Limb (tissue), 2 donors: ENCODE measurements around the gene ASB5.
"Not testable (repeated sequence)": the region's sequence is repeated elsewhere in the genome, so short reads cannot be mapped to it uniquely, and the experiment has no call there.

Experiments
- DNase-seq, 2 donors: peaks; one replicate each; pipeline ENCODE4 v3.0.0-alpha.2; 2016; ENCODE audit errors: extremely low spot score in 2 of 2

ASB5 gene

DNA sequence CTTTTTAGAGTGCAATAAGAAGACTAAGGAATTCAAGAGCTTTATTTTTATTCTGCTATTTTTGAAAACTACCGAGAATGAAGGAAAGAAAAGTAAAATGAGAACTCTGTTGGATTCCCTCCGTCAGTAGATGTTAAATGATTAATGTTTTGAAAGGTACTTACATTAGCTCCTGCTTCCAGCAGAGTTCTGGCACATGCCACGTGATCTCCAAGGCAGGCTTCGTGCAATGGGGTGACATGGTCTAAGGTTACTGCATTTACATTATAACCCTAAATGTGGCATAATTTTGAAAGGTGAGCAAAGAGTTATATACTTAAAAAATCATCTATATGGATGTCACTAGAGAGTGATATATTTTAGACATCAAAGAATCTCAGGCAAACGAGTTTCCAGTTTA is 46.9 kb downstream of the ASB5 start:
- no peak for DNase-seq

DNA sequence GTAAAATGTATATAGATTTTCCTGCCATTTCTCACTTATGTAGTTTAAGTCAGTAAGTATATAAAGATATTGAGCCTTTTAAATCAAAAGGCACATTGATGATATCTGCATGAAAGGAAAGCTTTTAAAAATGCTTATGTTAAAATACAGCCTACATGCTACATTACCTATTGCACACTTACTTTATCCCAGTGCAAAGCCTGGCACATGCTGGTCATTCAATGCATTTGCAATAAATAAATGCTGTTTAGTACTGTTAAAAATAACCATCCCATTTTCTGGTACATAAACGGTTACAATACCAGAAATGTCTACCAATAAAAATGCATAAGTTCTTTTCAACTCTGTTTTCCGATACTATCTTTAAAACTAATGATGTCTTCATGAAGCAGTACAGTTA is 51.5 kb downstream of the ASB5 start:
- no peak for DNase-seq

DNA sequence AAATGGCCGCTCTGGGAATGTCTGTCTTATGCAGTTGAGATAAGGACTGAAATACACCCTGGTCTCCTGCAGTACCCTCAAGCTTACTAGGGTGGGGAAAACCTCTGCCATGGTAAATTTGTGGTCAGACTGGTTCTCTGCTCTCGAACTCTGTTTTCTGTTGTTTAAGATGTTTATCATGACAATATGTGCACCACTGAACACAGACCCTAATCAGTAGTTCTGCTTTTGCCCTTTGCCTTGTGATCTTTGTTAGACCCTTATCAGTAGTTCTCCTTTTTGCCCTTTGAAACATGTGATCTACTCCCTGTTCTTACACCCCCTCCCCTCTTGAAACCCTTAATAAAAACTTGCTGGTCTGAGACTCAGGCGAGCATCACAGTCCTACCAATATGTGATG is 56.7 kb downstream of the ASB5 start:
- not testable (repeated sequence) for DNase-seq

DNA sequence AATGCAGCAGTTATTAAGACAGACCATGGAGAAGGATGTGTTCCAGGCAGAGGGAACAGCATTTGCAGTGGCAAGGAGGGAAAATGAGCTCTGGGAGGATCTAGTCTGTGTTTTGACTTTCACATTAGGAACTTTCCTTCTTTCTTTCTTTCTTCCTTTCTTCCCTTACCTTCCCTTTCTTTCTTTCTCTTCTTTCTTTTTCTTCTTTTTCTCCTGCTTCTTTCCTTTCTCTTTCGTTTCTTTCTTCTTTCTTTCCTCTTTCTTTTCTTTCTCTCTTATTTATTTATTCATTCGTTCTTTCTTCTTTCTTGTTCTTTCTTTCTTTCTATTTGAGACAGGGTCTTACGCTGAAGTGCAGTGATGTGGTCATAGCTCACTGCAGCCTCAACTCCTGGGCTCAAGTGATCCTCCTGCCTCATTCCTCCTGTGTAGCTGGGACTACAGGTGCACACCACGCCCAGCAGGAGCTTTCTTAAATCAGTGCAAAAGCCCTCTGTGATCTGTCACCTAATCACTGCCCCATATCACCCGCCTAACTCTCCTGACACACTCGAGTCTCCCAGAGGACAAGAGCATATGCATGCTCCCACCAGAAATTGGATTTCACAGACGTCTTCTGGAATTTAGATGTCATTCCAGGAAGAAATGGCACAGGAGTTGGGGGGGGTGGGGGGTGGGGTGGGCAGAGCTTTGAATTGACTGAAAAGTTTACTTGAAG is 58.3 kb downstream of the ASB5 start:
- DNase-seq = no peak

DNA sequence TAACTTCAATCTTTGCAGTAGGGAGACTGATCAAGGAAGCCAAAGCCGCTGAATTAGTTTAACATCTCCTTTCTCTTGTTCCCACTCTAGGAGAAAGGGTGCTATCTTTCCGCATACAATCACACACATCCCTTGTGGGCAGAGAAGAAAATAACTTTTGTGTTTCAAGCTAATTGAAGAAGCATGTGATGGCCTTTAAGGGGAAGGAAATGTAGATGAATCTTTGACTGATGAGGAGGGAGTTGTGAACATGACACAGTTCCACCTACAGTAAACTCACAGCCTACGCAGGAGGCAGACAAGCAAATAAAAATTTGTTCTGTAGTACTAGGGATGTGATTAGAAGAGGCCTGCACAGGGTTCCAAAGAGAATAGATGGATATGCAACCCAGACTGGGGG is 58.9 kb downstream of the ASB5 start:
- DNase-seq = no peak

DNA sequence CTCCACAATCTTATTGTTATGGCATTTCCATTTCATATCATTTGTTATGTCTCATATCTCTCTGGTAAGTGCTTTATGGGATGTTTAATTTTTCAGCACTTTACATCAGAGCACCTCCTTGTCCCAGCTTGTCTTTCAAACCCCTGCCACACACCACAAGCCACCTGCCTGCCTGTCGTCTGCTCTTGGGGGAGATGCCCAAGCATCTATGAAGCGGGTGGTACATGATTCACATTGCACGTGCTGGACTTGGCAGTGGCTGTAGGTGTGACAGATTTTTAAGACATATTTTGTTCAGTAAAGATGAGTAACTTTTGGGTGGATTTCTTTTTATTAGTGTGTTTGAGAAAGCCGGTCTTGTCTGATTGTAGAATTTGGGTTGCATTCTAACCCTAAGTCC is 59.5 kb downstream of the ASB5 start:
- no peak for DNase-seq

DNA sequence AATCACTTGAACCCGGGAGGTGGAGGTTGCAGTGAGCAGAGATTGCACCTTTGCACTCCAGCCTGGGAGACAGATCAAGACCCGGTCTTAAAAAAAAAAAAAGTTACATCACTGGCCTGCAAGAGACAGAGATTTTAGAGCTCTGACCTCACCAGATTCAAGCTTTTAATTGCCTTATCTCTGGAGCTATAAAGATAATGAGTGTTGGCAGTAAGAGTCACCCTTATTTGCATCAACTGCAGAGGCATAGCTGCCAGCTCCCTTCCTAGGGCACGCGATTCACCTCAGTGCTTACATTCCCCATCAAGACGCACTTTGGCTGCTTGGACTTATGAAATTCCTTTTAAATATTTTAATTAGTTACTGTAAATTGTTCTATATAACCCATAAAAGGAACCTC is 61.2 kb downstream of the ASB5 start:
- DNase-seq = no peak

DNA sequence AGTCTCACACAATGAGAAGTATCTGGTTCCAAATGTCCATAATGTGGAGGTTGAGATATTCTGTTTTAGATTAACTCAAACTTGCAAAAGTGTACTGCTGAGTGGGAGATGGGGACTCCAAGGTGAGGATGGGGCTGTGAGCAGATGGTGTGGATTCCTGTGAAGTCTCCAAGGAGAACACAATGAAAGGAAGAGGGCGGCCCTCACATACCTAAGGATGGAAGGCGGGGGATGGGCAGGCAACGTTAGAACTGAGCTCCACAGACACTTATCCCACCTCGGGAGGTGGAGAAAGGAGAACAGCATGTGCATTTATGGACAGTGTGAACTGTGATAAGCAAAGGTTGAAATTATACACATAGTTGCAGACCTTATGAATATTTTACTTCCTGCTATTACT is 63.7 kb downstream of the ASB5 start:
- DNase-seq = no peak

DNA sequence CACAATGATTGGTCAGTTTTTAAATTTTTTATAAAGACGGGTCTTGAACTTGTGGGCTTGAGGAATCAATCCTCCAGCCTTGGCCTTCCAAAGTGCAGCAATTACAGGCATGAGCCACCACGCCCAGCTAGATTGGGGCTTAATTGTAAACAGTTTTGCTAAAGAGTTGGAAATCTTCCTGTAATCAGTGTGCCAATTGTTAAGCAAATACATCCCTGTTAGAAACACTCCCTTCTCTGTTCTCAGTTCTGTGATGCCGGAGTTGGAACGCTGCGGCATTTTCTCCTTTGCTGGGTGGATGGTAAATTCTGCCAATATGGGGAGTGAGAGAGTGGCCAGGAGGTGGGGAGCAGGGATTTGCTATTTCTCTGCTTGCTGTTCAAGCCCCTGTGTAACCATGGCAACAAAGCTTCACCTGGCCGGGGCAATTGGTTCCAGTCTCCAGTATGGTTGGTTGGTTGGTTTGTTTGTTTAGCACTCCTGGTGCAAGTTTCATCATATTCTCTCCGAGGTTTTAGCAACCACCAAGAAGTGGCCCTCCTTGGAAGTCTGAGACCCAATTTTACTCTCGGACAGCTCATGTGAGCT is 70.6 kb downstream of the ASB5 start:
- DNase-seq = no peak

DNA sequence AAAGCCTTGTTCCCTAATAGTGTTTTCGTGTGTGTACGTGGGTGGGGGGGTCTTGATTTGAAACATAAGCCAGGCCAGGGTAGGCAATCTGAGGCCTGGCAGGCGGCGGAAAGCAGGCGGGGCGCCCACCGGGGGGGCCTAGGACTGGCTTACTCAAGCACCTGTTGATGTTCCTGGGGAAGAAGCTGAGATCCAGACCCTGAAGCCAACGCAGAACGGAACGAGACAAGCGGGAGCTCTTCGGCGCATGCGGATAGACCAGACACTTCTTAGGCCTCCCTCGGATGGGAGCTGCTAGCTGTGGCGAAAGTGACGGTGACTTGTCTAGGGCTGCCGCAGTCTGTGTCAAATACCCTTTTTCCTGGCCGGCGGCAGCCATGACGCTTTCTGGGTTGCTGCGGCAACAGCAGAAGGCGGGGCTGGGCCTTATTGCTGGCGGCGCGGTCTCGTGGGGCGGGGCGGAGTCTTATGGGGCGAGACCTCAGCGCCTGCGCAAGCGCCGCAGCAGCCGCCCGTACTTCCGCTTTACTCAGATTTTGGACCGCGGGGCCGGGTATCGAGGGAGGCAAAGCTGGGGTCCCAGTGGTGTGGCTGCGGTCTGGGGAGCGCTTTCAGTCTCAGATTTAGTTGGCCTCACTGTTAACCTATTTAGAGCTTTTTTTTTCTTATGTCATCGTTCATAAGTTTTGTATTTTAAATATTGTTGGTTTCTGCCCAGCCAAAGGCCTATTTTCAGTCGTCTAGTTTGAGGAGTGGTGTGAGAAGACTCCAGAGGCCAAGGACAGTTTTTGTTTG is 73.6 kb downstream of the ASB5 start, which contains the start of gene SPATA4:
TSS of gene SPATA4 (minus strand) at position 402 of the 795 bp plus-strand sequence. CDS start at position 379, 23 bp downstream.
- peak; percentile 95 to 96 for DNase-seq

DNA sequence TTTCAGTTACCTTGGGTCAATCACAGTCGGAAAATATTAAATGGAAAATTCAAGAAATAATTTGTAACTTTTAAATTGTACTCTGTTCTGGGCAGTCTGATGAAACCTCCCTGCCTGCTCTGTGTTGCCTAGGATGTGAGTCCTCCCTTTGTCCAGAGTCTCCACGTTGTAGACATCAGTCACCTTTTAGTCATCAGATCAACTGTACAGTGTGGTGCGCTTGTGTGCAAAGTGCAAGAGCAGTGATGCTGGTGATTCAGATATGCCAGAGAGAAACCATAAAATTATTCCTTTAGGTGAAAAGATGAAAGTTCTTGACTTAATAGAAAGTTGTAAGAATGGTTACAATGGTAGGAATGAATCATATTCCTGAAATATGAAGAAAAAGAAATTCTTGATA is 75.1 kb downstream of the ASB5 start:
- DNase-seq = no peak

DNA sequence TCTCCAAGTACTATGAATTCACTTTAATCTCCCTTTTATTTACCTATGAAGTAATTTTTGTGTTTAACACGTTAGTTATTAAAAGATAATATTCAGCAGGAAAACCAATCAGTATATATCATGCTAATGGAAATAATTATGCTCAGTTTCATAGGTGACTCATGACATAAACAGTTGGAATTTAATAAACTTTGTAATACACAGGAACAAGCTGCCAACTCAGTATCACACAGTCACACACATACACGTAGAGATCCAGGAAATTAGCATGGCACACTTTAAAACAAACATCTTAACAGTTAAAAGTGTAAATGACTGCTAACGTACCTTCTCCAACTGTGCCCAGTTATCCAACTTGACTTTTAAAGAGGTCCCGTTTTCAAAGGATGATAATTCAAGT is 75.9 kb downstream of the ASB5 start:
- DNase-seq = no peak

DNA sequence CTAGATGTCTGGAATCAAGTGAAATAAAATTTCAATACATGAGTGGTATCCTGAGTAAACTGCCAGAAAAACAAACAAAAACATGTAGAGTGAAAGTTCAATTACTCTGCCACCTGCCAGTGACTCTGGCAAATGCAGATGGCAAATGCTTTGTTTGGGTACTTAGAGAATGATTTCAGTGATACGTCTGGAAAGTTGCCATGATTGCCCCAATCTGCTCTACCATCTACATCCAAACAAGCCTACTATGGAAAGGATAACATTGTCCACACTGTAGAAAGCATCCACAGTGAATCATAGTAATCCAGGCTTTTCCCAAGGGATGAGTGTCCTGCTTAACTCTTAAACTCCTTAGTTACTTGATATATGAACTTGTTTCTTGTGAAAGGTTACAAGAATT is 77.0 kb downstream of the ASB5 start:
- no peak for DNase-seq

DNA sequence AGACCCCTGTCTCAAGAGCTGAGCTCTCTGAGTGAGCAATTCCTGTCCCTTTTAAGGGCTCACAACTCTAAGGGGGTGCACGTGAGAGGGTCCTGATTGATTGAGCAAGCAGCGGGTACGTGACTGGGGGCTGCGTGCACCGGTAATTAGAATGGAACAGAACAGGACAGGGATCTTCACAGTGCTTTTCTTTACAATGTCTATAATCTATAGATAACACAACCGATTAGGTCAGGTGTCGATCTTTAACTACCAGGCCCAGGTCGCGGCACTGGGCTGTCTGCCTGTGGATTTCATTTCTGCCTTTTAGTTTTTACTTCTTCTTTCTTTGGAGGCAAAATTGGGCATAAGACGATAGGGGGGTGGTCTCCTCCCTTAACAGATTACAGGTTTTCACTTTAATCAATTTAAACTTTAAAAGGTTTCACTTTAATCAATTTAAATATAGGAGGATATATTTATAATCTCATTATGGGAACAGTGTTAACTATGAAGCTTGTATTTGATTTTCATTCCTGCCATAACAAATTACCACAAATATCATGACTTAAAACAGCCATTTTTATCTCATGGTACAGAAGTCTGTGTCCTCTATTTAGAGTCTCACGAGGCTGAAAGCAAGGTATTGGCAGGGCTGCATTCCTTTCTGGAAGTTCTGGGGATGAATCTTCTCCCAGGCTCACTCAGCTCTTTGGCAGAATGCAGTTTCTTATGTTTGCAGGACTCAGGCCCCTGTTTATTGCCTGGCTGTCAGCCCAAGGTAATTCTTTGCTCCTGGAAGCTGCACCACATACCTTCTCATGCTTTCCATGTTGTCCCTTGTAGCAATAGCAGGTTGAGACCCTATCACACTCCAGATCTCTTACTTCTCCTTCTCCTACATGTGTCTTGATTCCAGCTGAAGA is 78.9 kb downstream of the ASB5 start:
- DNase-seq = no peak

DNA sequence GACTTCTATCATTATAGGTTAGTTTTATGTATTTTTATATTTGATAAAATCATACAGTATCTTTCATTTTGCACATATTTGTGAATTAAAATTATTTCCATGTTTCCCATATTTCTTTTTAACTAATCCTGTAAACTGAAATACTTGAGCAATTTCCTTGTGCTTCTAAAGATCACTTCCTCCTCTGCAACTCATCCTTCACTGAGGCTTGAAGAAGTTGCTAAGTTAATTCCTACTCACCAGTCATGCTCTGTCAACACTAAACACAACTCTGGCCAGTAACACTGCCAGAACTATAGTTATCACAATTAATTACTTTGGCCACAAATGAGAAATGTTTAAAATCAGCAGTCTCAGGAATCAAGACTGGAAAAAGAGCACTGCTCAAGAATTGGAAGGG is 80.4 kb downstream of the ASB5 start:
- no peak for DNase-seq

DNA sequence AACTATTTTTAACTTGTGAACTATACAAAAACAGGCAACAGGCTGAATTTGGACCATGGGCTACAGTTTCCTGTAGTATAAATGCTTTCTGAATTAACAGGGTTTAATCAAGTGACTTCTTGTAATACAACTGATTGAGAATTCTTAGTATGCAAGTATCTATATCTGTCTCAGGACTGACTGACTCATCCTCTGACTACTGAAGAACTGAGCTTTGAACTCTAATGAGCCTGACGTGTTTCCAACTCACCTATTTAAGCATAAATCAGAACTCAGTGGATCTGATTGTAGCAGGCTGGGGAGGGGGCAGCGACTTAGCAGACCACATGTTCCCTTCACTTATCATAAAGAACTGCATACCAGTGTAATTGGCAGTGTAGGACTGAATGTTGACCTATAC is 81.4 kb downstream of the ASB5 start:
- DNase-seq = no peak

DNA sequence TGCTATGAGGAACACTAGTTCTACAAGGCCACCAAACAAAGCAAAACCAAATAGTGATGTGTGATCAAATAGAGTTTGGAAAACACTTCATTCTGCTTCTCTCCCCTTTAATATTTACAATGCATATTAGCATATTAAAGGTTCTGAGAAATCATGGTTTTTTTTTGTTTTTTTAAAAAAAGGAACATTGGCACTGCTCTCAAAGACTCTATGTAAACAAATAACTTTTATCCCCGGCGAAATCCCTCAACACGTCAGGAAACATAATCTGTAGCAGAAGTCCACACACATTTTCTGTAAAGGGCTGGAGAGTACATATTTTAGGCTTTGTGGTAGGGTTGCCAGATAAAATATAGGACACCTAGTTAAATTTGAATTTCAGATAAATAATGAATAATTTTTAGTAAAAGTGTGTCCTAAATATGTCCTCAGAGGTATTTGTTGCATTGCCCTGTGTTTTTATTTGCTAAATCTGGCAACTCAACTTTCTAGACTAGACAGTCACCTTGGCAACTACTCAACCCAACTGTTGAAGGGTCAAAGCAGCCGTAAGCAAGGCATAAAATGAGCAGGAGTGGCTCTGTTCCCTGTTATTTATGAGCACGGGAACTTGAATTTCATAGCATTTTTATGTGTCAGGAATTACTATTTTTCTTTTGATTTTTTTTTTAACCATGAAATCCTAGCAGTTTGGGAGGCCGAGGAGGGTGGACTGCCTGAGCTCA is 82.2 kb downstream of the ASB5 start:
- DNase-seq = no peak

DNA sequence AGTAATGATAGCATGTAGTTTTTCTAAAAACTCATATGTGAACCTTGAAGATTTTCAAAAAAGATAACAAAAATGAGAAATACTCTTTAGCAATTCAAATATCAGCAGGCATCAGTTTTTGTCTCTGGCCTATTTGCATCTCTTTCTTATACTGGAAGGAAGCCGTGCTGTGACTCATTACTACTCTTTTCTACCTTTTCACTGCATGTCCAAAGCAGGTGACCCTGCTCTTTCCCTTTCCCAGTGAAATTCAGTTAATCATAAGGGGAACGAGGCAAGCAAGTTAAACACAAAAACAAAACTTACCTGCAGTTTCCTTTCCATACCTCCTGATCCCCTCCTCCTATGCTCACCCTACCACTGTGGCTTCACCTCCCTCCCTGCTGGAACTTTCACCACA is 83.0 kb downstream of the ASB5 start:
- DNase-seq = no peak

DNA sequence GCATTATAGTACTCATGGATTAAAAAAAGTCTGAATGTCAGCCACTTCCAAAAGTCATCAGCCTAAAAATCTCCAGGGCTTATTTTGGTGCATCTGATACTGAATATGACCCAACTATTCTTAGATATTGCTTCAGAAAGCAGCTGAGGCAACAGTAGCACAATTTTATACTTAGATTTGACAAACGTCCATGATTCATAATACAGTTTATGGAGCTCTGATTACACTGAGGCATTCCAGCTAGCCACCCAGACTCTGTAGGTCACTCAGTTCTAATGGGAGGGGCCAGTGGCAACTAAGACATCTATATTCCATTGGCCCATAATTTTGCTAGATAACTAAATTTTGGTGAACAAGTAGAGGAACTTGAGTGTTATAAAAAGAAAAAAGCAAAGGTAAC is 84.0 kb downstream of the ASB5 start:
- DNase-seq = no peak
